GM12878 (cell line): ENCODE results near the gene PRDM16. TPM values are rescaled to one million over a fixed set of nuclear protein-coding genes. Genes with fewer than 3 reads are reported as not detected.

Experiments used
- ATAC-seq: fragments of 200-7000 bp; cut with Tn5 transposase; 3 replicates; pipeline ENCODE4 v1.9.1; 2020; ENCODE audit warnings: mild to moderate bottlenecking, moderate library complexity
- BruUV-seq: library from RNA; stranded (reverse); fragments of 400-500 nt; replicated peaks from 2 replicates; lab custom pipeline; 2021; lab: Mats Ljungman, UMichigan
- CTCF ChIA-PET: fragments of 300-600 bp; sonication (Branson Sonifier 250); formaldehyde crosslinking; extraction: SDS; loops from one replicate; lab custom pipeline; 2021; ENCODE audit warnings: inconsistent platforms; lab: Yijun Ruan, JAX
- POLR2A ChIA-PET: fragments of 350-600 bp; formaldehyde crosslinking; extraction: SDS; loops from one replicate; lab custom pipeline; 2021; ENCODE audit warnings: inconsistent platforms; lab: Charles Lee
- RAD21 ChIA-PET: fragments of 300-600 bp; sonication (Branson Sonifier 250); formaldehyde crosslinking; loops from one replicate; lab custom pipeline; 2023; ENCODE audit warnings: antibody characterized with exemption; ENCODE audit not compliant: unreplicated experiment; lab: Charles Lee
- SMC1A ChIA-PET: fragments of 300-600 bp; sonication (Branson Sonifier 250); formaldehyde crosslinking; loops from one replicate; lab custom pipeline; 2023; ENCODE audit not compliant: unreplicated experiment, uncharacterized antibody; lab: Charles Lee
- DNase-seq: peaks from one replicate; pipeline ENCODE4 v3.0.0-alpha.2; 2011; ENCODE audit warnings: low read depth, low spot score
- FAIRE-seq: peaks from 3 replicates; lab custom pipeline; 2011; peaks lifted over from hg19 to GRCh38; lab: Jason Lieb, UNC
- H2AFZ ChIP-seq: 2 replicates; pipeline ENCODE4 v1.6.0; 2011; ENCODE audit warnings: low read depth, low read length, control low read depth; ENCODE audit not compliant: control insufficient read depth
- H3K27ac ChIP-seq: 2 replicates; pipeline ENCODE4 v1.5.1; 2011; ENCODE audit warnings: control low read depth; ENCODE audit not compliant: control insufficient read depth, insufficient read depth
- H3K27me3 ChIP-seq, 2 experiments: replicated peaks in 1 of 2; 2 replicates each; pipeline versions ENCODE4 v1.6.0 to v1.6.1; 2011; ENCODE audit warnings: low read length in 1 of 2; ENCODE audit not compliant: control insufficient read depth in 2 of 2, insufficient read depth in 2 of 2
- H3K36me3 ChIP-seq, 2 experiments: 2 replicates each; pipeline ENCODE4 v1.5.1; 2011; ENCODE audit warnings: low read length in 1 of 2; ENCODE audit not compliant: control insufficient read depth in 2 of 2, insufficient read depth in 2 of 2
- H3K4me1 ChIP-seq: 2 replicates; pipeline ENCODE4 v1.6.1; 2011; ENCODE audit warnings: mild to moderate bottlenecking, low read length, moderate library complexity, mixed read lengths; ENCODE audit not compliant: control insufficient read depth, insufficient read depth
- H3K4me2 ChIP-seq: 2 replicates; pipeline ENCODE4 v1.6.0; 2011; ENCODE audit warnings: control low read depth; ENCODE audit not compliant: control insufficient read depth, insufficient read depth
- H3K4me3 ChIP-seq: fragments of 200-600 bp; sonication (generic); 2 replicates; pipeline ENCODE4 v1.5.1; 2016
- H3K79me2 ChIP-seq: 2 replicates; pipeline ENCODE4 v1.6.0; 2011; ENCODE audit warnings: low read length; ENCODE audit not compliant: control insufficient read depth, insufficient read depth
- H3K9ac ChIP-seq: 2 replicates; pipeline ENCODE4 v1.8.0; 2011; ENCODE audit warnings: low read length, control low read depth, mixed read lengths; ENCODE audit not compliant: control insufficient read depth, insufficient read depth
- H3K9me3 ChIP-seq: replicated peaks from 3 replicates; pipeline ENCODE4 v1.5.1; 2011; ENCODE audit warnings: mild to moderate bottlenecking, low read length; ENCODE audit not compliant: control insufficient read depth, insufficient read depth
- H4K20me1 ChIP-seq: 2 replicates; pipeline ENCODE4 v1.6.0; 2011; ENCODE audit not compliant: control insufficient read depth, insufficient read depth
- BHLHE40 ChIP-seq, 2 experiments: fragments of 450-650 bp in 1 of 2; IDR thresholded peaks; 2 replicates each; pipeline ENCODE4 v1.6.1; 2011 to 2017; ENCODE audit warnings: low read depth in 2 of 2, borderline replicate concordance in 1 of 2, improper control_type of control experiment in 1 of 2, low read length in 1 of 2, mild to moderate bottlenecking in 1 of 2
- CBX3 ChIP-seq: fragments of 200-600 bp; sonication (generic); IDR thresholded peaks from 2 replicates; pipeline ENCODE4 v1.6.1; 2016; ENCODE audit warnings: low read depth, borderline replicate concordance
- CEBPB ChIP-seq, 2 experiments: fragments of 150-350 bp in 1 of 2; IDR thresholded peaks; 2 replicates each; pipeline ENCODE4 v1.6.1; 2012 to 2014; ENCODE audit warnings: low read depth in 2 of 2, low read length in 2 of 2, borderline replicate concordance in 1 of 2, inconsistent platforms in 1 of 2
- CHD4 ChIP-seq: fragments of 200-600 bp; sonication (generic); IDR thresholded peaks from 2 replicates; pipeline ENCODE4 v1.6.1; 2016; ENCODE audit warnings: mild to moderate bottlenecking
- EED ChIP-seq: sonication (generic); IDR thresholded peaks from 2 replicates; pipeline ENCODE4 v1.6.1; 2016; ENCODE audit warnings: antibody characterized with exemption, low read depth
- EGR1 ChIP-seq, 2 experiments: IDR thresholded peaks; 1 replicate in 1 of 2; 2 replicates in 1 of 2; pipeline ENCODE4 v1.6.1; 2011 to 2012; ENCODE audit warnings: low read depth in 2 of 2, low read length in 2 of 2, borderline replicate concordance in 1 of 2, mild to moderate bottlenecking in 1 of 2, moderate library complexity in 1 of 2
- EP300 ChIP-seq, 2 experiments: fragments of 150-350 bp in 1 of 2; IDR thresholded peaks; 2 replicates each; pipeline ENCODE4 v1.6.1; 2011 to 2012; ENCODE audit warnings: low read depth in 2 of 2, low read length in 2 of 2, borderline replicate concordance in 1 of 2, improper control_type of control experiment in 1 of 2, inconsistent platforms in 1 of 2; ENCODE audit not compliant: control insufficient read depth in 1 of 2
- POU2F2 ChIP-seq: IDR thresholded peaks from 3 replicates; pipeline ENCODE4 v1.6.1; 2011; ENCODE audit warnings: low read depth, mild to moderate bottlenecking, low read length, borderline replicate concordance
- RAD51 ChIP-seq: fragments of 450-650 bp; IDR thresholded peaks from 2 replicates; pipeline ENCODE4 v1.6.1; 2016; ENCODE audit warnings: moderate library complexity, mild to moderate bottlenecking, inconsistent platforms
- RB1 ChIP-seq: fragments of 450-650 bp; formaldehyde crosslinking; IDR thresholded peaks from 2 replicates; pipeline ENCODE4 v1.6.1; 2017; ENCODE audit warnings: mild to moderate bottlenecking, borderline replicate concordance
- SP1 ChIP-seq: IDR thresholded peaks from one replicate; pipeline ENCODE4 v1.6.1; 2011; ENCODE audit warnings: low read depth, low read length
- STAT3 ChIP-seq: IDR thresholded peaks from 2 replicates; pipeline ENCODE4 v1.6.1; 2011; ENCODE audit warnings: low read depth, low read length, improper control_type of control experiment
- WRNIP1 ChIP-seq: IDR thresholded peaks from 2 replicates; pipeline ENCODE4 v1.6.1; 2011; ENCODE audit warnings: low read depth, low read length, improper control_type of control experiment, borderline replicate concordance
- YY1 ChIP-seq: IDR thresholded peaks from 2 replicates; pipeline ENCODE4 v1.6.1; 2011; ENCODE audit warnings: low read depth, mild to moderate bottlenecking, low read length
- WGBS: methylation state at CpG from one replicate; pipeline ENCODE4 v1.1.6; 2016; ENCODE audit warnings: low lambda C conversion rate; ENCODE audit not compliant: insufficient replicate concordance, insufficient coverage; ENCODE audit errors: missing lambda C conversion rate; 5-methylcytosine and 5-hydroxymethylcytosine counted together
- in situ Hi-C: fragments of 300-500 bp; cut with MboI; formaldehyde crosslinking; loops from 9 replicates; pipeline ENCODE4 v1.14.3; 2018; ENCODE audit warnings: mixed read lengths
- intact Hi-C: fragments of 100-400 bp; cut with micrococcal nuclease; formaldehyde crosslinking; loops from one replicate; pipeline ENCODE4 v1.14.2; 2022; ENCODE audit not compliant: unreplicated experiment
- polyA plus RNA-seq, 11 experiments: library from polyadenylated mRNA; depleted of rRNA in 4 of 11; unstranded in 6 of 11; stranded (reverse) in 5 of 11; fragments of >200 nt; fragmentation: Nextera tagmentation in 4 of 11; fragmentation: Illumina TruSeq in 1 of 11; extraction: Ambion mirVana in 4 of 11; extraction: Trizol in 1 of 11; gene quantifications; 1 replicate in 1 of 11; 2 replicates in 10 of 11; pipeline versions ENCODE4 v1.2.1 to v1.2.3, GENCODE V29; 2011 to 2016; ENCODE audit warnings: inconsistent platforms in 2 of 11, missing spikeins in 2 of 11, low read depth in 1 of 11
- total RNA-seq, 4 experiments: library from RNA; depleted of rRNA in 3 of 4; stranded (reverse); fragments of >200 nt in 3 of 4; fragmentation: Illumina TruSeq in 1 of 4; extraction: Trizol in 1 of 4; gene quantifications; 2 replicates each; pipeline versions ENCODE4 v1.2.1 to v1.2.3, GENCODE V29; 2013 to 2021
- TF ChIP-seq, protein P1 (sequence below): IDR thresholded peaks from 2 replicates; pipeline ENCODE4 v1.6.1; 2012; ENCODE audit warnings: low read length, inconsistent platforms
- TF ChIP-seq, protein P2 (sequence below): fragments of 450-650 bp; IDR thresholded peaks from 2 replicates; pipeline ENCODE4 v1.6.1; 2016; ENCODE audit warnings: mild to moderate bottlenecking

PRDM16 gene
- total and polyA plus RNA-seq, 10 of the 15 experiments (the other 5 are each of a cell fraction or from before 2014, with no cell fraction given), result 0.03 TPM; not detected in 9

- Histone ChIP-seq H3K36me3 (no peaks in the 10 kb centered on the region), H3K79me2 (no peaks in the 10 kb centered on the region), H3K9me3 (peaks cover 3% of the 10 kb centered on the region; the same call in 1 of the 3 replicates), H4K20me1 (no peaks in the 10 kb centered on the region), H3K4me3 (no peak overlapping the region), H3K27me3 (no peaks in the 10 kb centered on the region; a peak in 2 of 4 replicates), H3K4me1 (no peaks in the 10 kb centered on the region), H3K27ac (no peak overlapping the region), H3K4me2 (no peak overlapping the region), H3K9ac (no peak overlapping the region), H2AFZ (no peak overlapping the region)
- TF ChIP-seq SP1, result no peak
- no peak for TF ChIP-seq BHLHE40 (IDR thresholded peaks at IDR 0.05; ENCODE audit: borderline replicate concordance in 1 of 2, low read depth in 2 of 2, low read length in 1 of 2)
- TF ChIP-seq, protein P1, sequence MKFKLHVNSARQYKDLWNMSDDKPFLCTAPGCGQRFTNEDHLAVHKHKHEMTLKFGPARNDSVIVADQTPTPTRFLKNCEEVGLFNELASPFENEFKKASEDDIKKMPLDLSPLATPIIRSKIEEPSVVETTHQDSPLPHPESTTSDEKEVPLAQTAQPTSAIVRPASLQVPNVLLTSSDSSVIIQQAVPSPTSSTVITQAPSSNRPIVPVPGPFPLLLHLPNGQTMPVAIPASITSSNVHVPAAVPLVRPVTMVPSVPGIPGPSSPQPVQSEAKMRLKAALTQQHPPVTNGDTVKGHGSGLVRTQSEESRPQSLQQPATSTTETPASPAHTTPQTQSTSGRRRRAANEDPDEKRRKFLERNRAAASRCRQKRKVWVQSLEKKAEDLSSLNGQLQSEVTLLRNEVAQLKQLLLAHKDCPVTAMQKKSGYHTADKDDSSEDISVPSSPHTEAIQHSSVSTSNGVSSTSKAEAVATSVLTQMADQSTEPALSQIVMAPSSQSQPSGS, result no peak
- TF ChIP-seq STAT3, result no peak
- ATAC-seq (no peak), DNase-seq (no peak), FAIRE-seq (no peak)
- ChIA-PET SMC1A (no interaction called here), POLR2A (interaction anchor here (0.6 kb wide), 1 partner anchor 1160 kb away, joined by 3 read pairs; no protein-coding TSS in a partner anchor), RAD21 (no interaction called here), CTCF (interaction anchor here (1.3 kb wide), 1 partner anchor 10 kb away, joined by 3 read pairs; no protein-coding TSS in a partner anchor)
- intact Hi-C loops (no loop called here), in situ Hi-C loops (no loop called here)
- no TSS peak for BruUV-seq
- WGBS, result 33% methylated on average over 9 of the region's 9 CpGs
Measured at GRCh38 chr1:3417934-3418333, 348.9 kb downstream of the PRDM16 start.

- in situ Hi-C loops (no loop called here), intact Hi-C loops (no loop called here)
- ATAC-seq (no peak), FAIRE-seq (no peak), DNase-seq (no peak)
- H4K20me1 ChIP-seq, result no peaks in the 10 kb centered on the region
- H3K27me3 ChIP-seq, result no peaks in the 10 kb centered on the region; a peak in 2 of 4 replicates
- POLR2A ChIA-PET, result no interaction called here
- WGBS, result 44% methylated on average over 8 of the region's 8 CpGs
- H3K9me3 ChIP-seq, result peaks cover 3% of the 10 kb centered on the region; the same call in 1 of the 3 replicates
- SMC1A ChIA-PET, result no interaction called here
- H2AFZ ChIP-seq, result no peak overlapping the region
- no peaks in the 10 kb centered on the region for H3K36me3 ChIP-seq
- H3K27ac ChIP-seq, result no peak overlapping the region
- no peaks in the 10 kb centered on the region for H3K4me1 ChIP-seq
- H3K9ac ChIP-seq, result no peak overlapping the region
- no TSS peak for BruUV-seq
- RAD21 ChIA-PET, result no interaction called here
- CTCF ChIA-PET, result no interaction called here
- no peaks in the 10 kb centered on the region for H3K79me2 ChIP-seq
- H3K4me3 ChIP-seq, result no peak overlapping the region
- no peak overlapping the region for H3K4me2 ChIP-seq
- TF ChIP-seq CBX3, result no peak
- TF ChIP-seq EED, result no peak
- TF ChIP-seq YY1, result no peak
- TF ChIP-seq CEBPB (IDR thresholded peaks at IDR 0.05; ENCODE audit: borderline replicate concordance in 1 of 2, low read depth in 2 of 2, low read length in 2 of 2), result no peak
- no peak for TF ChIP-seq CHD4
- TF ChIP-seq, protein P2, sequence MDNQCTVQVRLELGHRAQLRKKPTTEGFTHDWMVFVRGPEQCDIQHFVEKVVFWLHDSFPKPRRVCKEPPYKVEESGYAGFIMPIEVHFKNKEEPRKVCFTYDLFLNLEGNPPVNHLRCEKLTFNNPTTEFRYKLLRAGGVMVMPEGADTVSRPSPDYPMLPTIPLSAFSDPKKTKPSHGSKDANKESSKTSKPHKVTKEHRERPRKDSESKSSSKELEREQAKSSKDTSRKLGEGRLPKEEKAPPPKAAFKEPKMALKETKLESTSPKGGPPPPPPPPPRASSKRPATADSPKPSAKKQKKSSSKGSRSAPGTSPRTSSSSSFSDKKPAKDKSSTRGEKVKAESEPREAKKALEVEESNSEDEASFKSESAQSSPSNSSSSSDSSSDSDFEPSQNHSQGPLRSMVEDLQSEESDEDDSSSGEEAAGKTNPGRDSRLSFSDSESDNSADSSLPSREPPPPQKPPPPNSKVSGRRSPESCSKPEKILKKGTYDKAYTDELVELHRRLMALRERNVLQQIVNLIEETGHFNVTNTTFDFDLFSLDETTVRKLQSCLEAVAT, result no peak
- no peak for TF ChIP-seq EGR1 (IDR thresholded peaks at IDR 0.05; ENCODE audit: borderline replicate concordance in 1 of 2, low read depth in 2 of 2, low read length in 2 of 2)
- TF ChIP-seq BHLHE40 (IDR thresholded peaks at IDR 0.05; ENCODE audit: borderline replicate concordance in 1 of 2, low read depth in 2 of 2, low read length in 1 of 2), result no peak
- no peak for TF ChIP-seq RAD51
- TF ChIP-seq RB1, result no peak
- no peak for TF ChIP-seq WRNIP1
- no peak for TF ChIP-seq EP300 (IDR thresholded peaks at IDR 0.05; ENCODE audit: borderline replicate concordance in 1 of 2, control insufficient read depth in 1 of 2, low read depth in 2 of 2, low read length in 2 of 2)
- TF ChIP-seq POU2F2, result no peak
Measured at GRCh38 chr1:3418600-3418999, 349.6 kb downstream of the PRDM16 start.
